MM.1S (cell line): Measurements from ENCODE around the gene H19.

Experiments used
- EZH2 ChIP-seq: fragments of 300-600 bp; sonication (generic); optimal IDR thresholded peaks from 2 replicates; pipeline ENCODE3; 2017; ENCODE audit warnings: low read depth, mild to moderate bottlenecking, antibody characterized with exemption, low read length, mixed read lengths
- EZH2phosphoT487 ChIP-seq: fragments of 300-600 bp; sonication (generic); IDR thresholded peaks from 2 replicates; pipeline ENCODE4 v1.6.1; 2018; ENCODE audit warnings: antibody characterized with exemption, low read length
- TF ChIP-seq, protein P1 (sequence below): fragments of 300-600 bp; sonication (generic); IDR thresholded peaks from 2 replicates; pipeline ENCODE4 v1.5.1; 2016; ENCODE audit warnings: antibody characterized with exemption, low read length, mixed read lengths

DNA sequence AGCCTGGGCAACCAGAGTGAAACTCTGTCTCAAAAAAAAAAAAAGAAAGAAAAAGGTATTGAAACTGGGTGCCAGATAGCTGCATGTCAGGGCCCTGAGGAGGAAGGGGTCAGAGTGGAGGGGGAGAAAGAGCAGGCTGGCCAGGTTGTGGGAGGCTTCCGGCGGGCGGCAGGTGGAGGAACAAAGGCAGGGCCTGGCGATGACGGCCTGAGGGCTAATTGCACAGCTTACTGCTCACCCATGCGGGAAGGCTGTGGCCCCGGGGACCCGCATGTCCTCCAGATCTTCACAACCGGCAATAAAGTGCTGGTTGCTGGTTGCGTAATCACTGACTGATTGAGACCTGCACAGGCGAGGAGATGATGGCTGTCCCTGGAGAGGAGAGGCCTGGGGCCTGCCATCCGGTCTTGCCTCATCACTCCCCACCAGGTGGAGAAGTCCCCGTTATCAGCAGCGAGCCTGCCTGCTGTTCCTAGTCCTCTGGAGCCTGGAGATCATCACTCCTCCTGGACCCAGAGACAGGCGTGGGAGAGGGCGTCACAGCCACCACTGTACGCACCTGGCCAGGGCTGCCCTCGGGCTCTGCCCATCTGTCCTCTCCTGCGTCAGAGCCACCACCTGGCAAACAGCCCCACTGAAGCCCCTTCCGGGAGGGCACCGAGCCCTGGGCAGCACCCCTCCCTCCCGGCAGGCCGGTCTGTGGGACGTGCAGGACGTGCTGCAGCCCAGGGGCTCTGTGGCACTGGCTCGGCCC lies 18.7 kb downstream of the H19 start:
- TF ChIP-seq, protein P1, sequence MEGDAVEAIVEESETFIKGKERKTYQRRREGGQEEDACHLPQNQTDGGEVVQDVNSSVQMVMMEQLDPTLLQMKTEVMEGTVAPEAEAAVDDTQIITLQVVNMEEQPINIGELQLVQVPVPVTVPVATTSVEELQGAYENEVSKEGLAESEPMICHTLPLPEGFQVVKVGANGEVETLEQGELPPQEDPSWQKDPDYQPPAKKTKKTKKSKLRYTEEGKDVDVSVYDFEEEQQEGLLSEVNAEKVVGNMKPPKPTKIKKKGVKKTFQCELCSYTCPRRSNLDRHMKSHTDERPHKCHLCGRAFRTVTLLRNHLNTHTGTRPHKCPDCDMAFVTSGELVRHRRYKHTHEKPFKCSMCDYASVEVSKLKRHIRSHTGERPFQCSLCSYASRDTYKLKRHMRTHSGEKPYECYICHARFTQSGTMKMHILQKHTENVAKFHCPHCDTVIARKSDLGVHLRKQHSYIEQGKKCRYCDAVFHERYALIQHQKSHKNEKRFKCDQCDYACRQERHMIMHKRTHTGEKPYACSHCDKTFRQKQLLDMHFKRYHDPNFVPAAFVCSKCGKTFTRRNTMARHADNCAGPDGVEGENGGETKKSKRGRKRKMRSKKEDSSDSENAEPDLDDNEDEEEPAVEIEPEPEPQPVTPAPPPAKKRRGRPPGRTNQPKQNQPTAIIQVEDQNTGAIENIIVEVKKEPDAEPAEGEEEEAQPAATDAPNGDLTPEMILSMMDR = no peak
- no peak for TF ChIP-seq EZH2
- no peak for TF ChIP-seq EZH2phosphoT487
